Measurements from ENCODE around the gene CTNND2. TPM values are rescaled to one million over a fixed set of nuclear protein-coding genes. Genes with fewer than 3 reads are reported as not detected.

The CTNND2 gene
- polyA plus RNA-seq, 1 donor from 2014 or later, result 67.0 TPM

GRCh38 chr5:11853140-11853539, 51.1 kb downstream of the CTNND2 start:
- H3K4me3 ChIP-seq (ENCODE audit: low read length), result no peak overlapping the region
- H3K27ac ChIP-seq (ENCODE audit: low read length), result no peak overlapping the region
- H3K9ac ChIP-seq (ENCODE audit: low read length), result no peak overlapping the region
- H3K4me2 ChIP-seq (ENCODE audit: low read length), result no peak overlapping the region
- no peaks in the 10 kb centered on the region for H3K27me3 ChIP-seq (ENCODE audit: insufficient read depth, low read depth, low read length)
- no peaks in the 10 kb centered on the region for H3K36me3 ChIP-seq (ENCODE audit: insufficient read depth, low read length)
- no peaks in the 10 kb centered on the region for H3K9me2 ChIP-seq (ENCODE audit: insufficient read depth, low read length)
- TF ChIP-seq CTCF (IDR thresholded peaks at IDR 0.05; ENCODE audit: poor library complexity, severe bottlenecking), result no peak
- no peak for TF ChIP-seq EZH2 (IDR thresholded peaks at IDR 0.05; ENCODE audit: borderline replicate concordance, insufficient read depth, low read length, poor library complexity, severe bottlenecking)
- TF ChIP-seq EP300 (conservative IDR thresholded peaks at IDR 0.05; ENCODE audit: poor library complexity, severe bottlenecking), result no peak
- TF ChIP-seq, protein P1, sequence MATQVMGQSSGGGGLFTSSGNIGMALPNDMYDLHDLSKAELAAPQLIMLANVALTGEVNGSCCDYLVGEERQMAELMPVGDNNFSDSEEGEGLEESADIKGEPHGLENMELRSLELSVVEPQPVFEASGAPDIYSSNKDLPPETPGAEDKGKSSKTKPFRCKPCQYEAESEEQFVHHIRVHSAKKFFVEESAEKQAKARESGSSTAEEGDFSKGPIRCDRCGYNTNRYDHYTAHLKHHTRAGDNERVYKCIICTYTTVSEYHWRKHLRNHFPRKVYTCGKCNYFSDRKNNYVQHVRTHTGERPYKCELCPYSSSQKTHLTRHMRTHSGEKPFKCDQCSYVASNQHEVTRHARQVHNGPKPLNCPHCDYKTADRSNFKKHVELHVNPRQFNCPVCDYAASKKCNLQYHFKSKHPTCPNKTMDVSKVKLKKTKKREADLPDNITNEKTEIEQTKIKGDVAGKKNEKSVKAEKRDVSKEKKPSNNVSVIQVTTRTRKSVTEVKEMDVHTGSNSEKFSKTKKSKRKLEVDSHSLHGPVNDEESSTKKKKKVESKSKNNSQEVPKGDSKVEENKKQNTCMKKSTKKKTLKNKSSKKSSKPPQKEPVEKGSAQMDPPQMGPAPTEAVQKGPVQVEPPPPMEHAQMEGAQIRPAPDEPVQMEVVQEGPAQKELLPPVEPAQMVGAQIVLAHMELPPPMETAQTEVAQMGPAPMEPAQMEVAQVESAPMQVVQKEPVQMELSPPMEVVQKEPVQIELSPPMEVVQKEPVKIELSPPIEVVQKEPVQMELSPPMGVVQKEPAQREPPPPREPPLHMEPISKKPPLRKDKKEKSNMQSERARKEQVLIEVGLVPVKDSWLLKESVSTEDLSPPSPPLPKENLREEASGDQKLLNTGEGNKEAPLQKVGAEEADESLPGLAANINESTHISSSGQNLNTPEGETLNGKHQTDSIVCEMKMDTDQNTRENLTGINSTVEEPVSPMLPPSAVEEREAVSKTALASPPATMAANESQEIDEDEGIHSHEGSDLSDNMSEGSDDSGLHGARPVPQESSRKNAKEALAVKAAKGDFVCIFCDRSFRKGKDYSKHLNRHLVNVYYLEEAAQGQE (IDR thresholded peaks at IDR 0.05; ENCODE audit: borderline replicate concordance), result no peak
- no peak for TF ChIP-seq POLR2AphosphoS5 (IDR thresholded peaks at IDR 0.05)
- TF ChIP-seq TAF1 (IDR thresholded peaks at IDR 0.05; ENCODE audit: low read depth), result no peak
- no peak for TF ChIP-seq MXI1 (conservative IDR thresholded peaks at IDR 0.05; ENCODE audit: poor library complexity, severe bottlenecking)
- no peak for TF ChIP-seq RAD21 (conservative IDR thresholded peaks at IDR 0.05)
- no peak for TF ChIP-seq SMC3 (conservative IDR thresholded peaks at IDR 0.05; ENCODE audit: poor library complexity)
- no peaks in the 10 kb centered on the region for H4K20me1 ChIP-seq (ENCODE audit: insufficient read depth)
- H3F3A ChIP-seq (ENCODE audit: insufficient read depth, low read length, poor library complexity, severe bottlenecking), result no peaks in the 10 kb centered on the region
- H3K9me3 ChIP-seq (ENCODE audit: low read length), result no peaks in the 10 kb centered on the region
- peaks cover 24% of the 10 kb centered on the region for H3K79me2 ChIP-seq (replicated peaks; ENCODE audit: insufficient read depth, low read length)
- H2AFZ ChIP-seq (ENCODE audit: low read depth, low read length), result no peak overlapping the region

DNA sequence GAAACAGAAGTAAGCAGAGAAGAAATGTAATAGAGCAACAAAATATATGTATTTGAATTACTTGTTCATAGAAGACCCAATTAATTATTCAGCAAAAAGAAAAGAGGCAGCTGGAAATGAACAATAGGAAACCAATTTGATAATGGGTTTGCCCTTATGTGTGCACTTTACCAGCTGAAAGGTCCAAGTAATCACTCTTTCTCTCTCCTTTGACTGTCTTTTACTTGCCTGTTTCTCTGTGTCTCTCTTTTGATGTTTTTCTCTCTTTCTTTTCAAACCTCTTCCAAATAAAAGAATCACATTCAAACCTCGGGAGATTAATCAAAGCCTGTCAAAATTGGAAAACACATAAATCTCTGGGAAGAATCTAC, 51.5 kb downstream of the CTNND2 start:
- no peak overlapping the region for H3K4me2 ChIP-seq (ENCODE audit: low read length)
- H3K27me3 ChIP-seq (ENCODE audit: insufficient read depth, low read depth, low read length), result no peaks in the 10 kb centered on the region
- H3K79me2 ChIP-seq (replicated peaks; ENCODE audit: insufficient read depth, low read length), result peaks cover 25% of the 10 kb centered on the region
- TF ChIP-seq SMC3 (conservative IDR thresholded peaks at IDR 0.05; ENCODE audit: poor library complexity), result no peak
- TF ChIP-seq POLR2AphosphoS5 (IDR thresholded peaks at IDR 0.05), result no peak
- TF ChIP-seq EZH2 (IDR thresholded peaks at IDR 0.05; ENCODE audit: borderline replicate concordance, insufficient read depth, low read length, poor library complexity, severe bottlenecking), result no peak
- TF ChIP-seq, protein P1 (IDR thresholded peaks at IDR 0.05; ENCODE audit: borderline replicate concordance), result no peak
- TF ChIP-seq RAD21 (conservative IDR thresholded peaks at IDR 0.05), result no peak
- no peak for TF ChIP-seq CTCF (IDR thresholded peaks at IDR 0.05; ENCODE audit: poor library complexity, severe bottlenecking)
- TF ChIP-seq EP300 (conservative IDR thresholded peaks at IDR 0.05; ENCODE audit: poor library complexity, severe bottlenecking), result no peak
- TF ChIP-seq MXI1 (conservative IDR thresholded peaks at IDR 0.05; ENCODE audit: poor library complexity, severe bottlenecking), result no peak
- TF ChIP-seq TAF1 (IDR thresholded peaks at IDR 0.05; ENCODE audit: low read depth), result no peak
- no peak overlapping the region for H3K9ac ChIP-seq (ENCODE audit: low read length)
- H3K36me3 ChIP-seq (ENCODE audit: insufficient read depth, low read length), result no peaks in the 10 kb centered on the region
- H3K4me3 ChIP-seq (ENCODE audit: low read length), result no peak overlapping the region
- no peak overlapping the region for H3K27ac ChIP-seq (ENCODE audit: low read length)
- no peaks in the 10 kb centered on the region for H3F3A ChIP-seq (ENCODE audit: insufficient read depth, low read length, poor library complexity, severe bottlenecking)
- H2AFZ ChIP-seq (ENCODE audit: low read depth, low read length), result no peak overlapping the region
- no peaks in the 10 kb centered on the region for H3K9me3 ChIP-seq (ENCODE audit: low read length)
- H4K20me1 ChIP-seq (ENCODE audit: insufficient read depth), result no peaks in the 10 kb centered on the region
- no peaks in the 10 kb centered on the region for H3K9me2 ChIP-seq (ENCODE audit: insufficient read depth, low read length)
